ENCODE results near the gene MEIOSIN. TPM values are rescaled to one million over a fixed set of nuclear protein-coding genes. Genes with fewer than 3 reads are reported as not detected.

Gene MEIOSIN
- total and polyA plus RNA-seq, 2 of the 13 experiments (the other 11 are each of a cell fraction or from before 2014, with no cell fraction given), result not detected

- TF ChIP-seq ATF3 (CRISPR knock-in tag; IDR thresholded peaks at IDR 0.05), result no peak
- TF ChIP-seq ZNF646 (CRISPR knock-in tag; IDR thresholded peaks at IDR 0.05), result no peak
- TF ChIP-seq TAF15 (IDR thresholded peaks at IDR 0.05; ENCODE audit: low read depth, low read length, poor library complexity, severe bottlenecking), result no peak
- no peak for TF ChIP-seq ZNF101 (CRISPR knock-in tag; IDR thresholded peaks at IDR 0.05; ENCODE audit: borderline replicate concordance, low read depth)
- no peak for TF ChIP-seq ERF (CRISPR knock-in tag; IDR thresholded peaks at IDR 0.05)
- TF ChIP-seq NFAT5 (CRISPR knock-in tag; IDR thresholded peaks at IDR 0.05), result no peak
- TF ChIP-seq EEA1 (CRISPR knock-in tag; IDR thresholded peaks at IDR 0.05; ENCODE audit: borderline replicate concordance), result no peak
- no peak for TF ChIP-seq MTA3 (CRISPR knock-in tag; IDR thresholded peaks at IDR 0.05)
- TF ChIP-seq HNF4A (CRISPR knock-in tag; IDR thresholded peaks at IDR 0.05), result no peak
- TF ChIP-seq TSC22D2 (CRISPR knock-in tag; IDR thresholded peaks at IDR 0.05; ENCODE audit: borderline replicate concordance), result no peak
- TF ChIP-seq ZSCAN9 (CRISPR knock-in tag; IDR thresholded peaks at IDR 0.05; ENCODE audit: borderline replicate concordance), result no peak
- no peak for TF ChIP-seq ZFP1 (CRISPR knock-in tag; IDR thresholded peaks at IDR 0.05)
- TF ChIP-seq FOXO1 (CRISPR knock-in tag; IDR thresholded peaks at IDR 0.05), result no peak
- no peak for TF ChIP-seq DNMT1 (CRISPR knock-in tag; IDR thresholded peaks at IDR 0.05)
- TF ChIP-seq KLF16 (CRISPR knock-in tag; IDR thresholded peaks at IDR 0.05), result no peak
- TF ChIP-seq PAWR (CRISPR knock-in tag; IDR thresholded peaks at IDR 0.05; ENCODE audit: borderline replicate concordance), result no peak
- TF ChIP-seq SMYD3 (CRISPR knock-in tag; IDR thresholded peaks at IDR 0.05), result no peak
- TF ChIP-seq REPIN1 (CRISPR knock-in tag; IDR thresholded peaks at IDR 0.05; ENCODE audit: borderline replicate concordance, low read depth), result no peak
These were observed 48.2 kb downstream of the MEIOSIN start (continued) for GRCh38 chr19:45781214-45782161.

Data from HepG2 (cell line).